HepG2 (cell line): ENCODE results near the gene ZNF653. TPM values are rescaled to one million over a fixed set of nuclear protein-coding genes. Genes with fewer than 3 reads are reported as not detected.
A peak's percentile ranks its signal among the peaks of the same experiment; 100 is the strongest.

Experiments
- BORCS8-MEF2B ChIP-seq: sonication (generic); formaldehyde crosslinking; IDR thresholded peaks from 2 replicates; pipeline ENCODE4 v1.8.0; 2022; ENCODE audit warnings: mild to moderate bottlenecking, missing genetic modification reagents
- ESRRA ChIP-seq: sonication (generic); formaldehyde crosslinking; IDR thresholded peaks from 2 replicates; pipeline ENCODE4 v1.5.1; 2020; ENCODE audit warnings: mild to moderate bottlenecking, low read depth, missing genetic modification reagents
- MAFG ChIP-seq: sonication (generic); formaldehyde crosslinking; IDR thresholded peaks from 2 replicates; pipeline ENCODE4 v1.5.1; 2020; ENCODE audit warnings: mild to moderate bottlenecking, missing genetic modification reagents
- MAZ ChIP-seq, 2 experiments: sonication (generic) in 1 of 2; formaldehyde crosslinking in 1 of 2; IDR thresholded peaks; 2 replicates each; pipeline versions ENCODE4 v1.5.0 to v1.6.1; 2012 to 2020; ENCODE audit warnings: low read depth in 2 of 2, mild to moderate bottlenecking in 2 of 2, borderline replicate concordance in 1 of 2, improper control_type of control experiment in 1 of 2, low read length in 1 of 2, missing genetic modification reagents in 1 of 2, moderate library complexity in 1 of 2
- REPIN1 ChIP-seq: sonication (generic); formaldehyde crosslinking; IDR thresholded peaks from 2 replicates; pipeline ENCODE4 v1.8.0; 2022; ENCODE audit warnings: missing genetic modification reagents, low read depth, mild to moderate bottlenecking, borderline replicate concordance
- THAP11 ChIP-seq: IDR thresholded peaks from 2 replicates; pipeline ENCODE4 v1.6.1; 2016; ENCODE audit warnings: missing biosample characterization, missing genetic modification reagents
- TP53 ChIP-seq: sonication (generic); formaldehyde crosslinking; conservative IDR thresholded peaks from 2 replicates; pipeline ENCODE4 v1.4.0; 2020; ENCODE audit warnings: missing genetic modification reagents
- ZFYVE20 ChIP-seq: sonication (generic); formaldehyde crosslinking; IDR thresholded peaks from 2 replicates; pipeline ENCODE4 v1.8.0; 2023; ENCODE audit warnings: low read depth, mild to moderate bottlenecking, moderate library complexity, missing genetic modification reagents, borderline replicate concordance
- ZNF235 ChIP-seq: sonication (generic); formaldehyde crosslinking; IDR thresholded peaks from 2 replicates; pipeline ENCODE4 v1.8.1; 2023; ENCODE audit warnings: mild to moderate bottlenecking, missing genetic modification reagents, borderline replicate concordance
- ZNF256 ChIP-seq: sonication (generic); formaldehyde crosslinking; conservative IDR thresholded peaks from 2 replicates; pipeline ENCODE4 v1.4.0; 2020; ENCODE audit warnings: missing genetic modification reagents
- ZNF326 ChIP-seq: sonication (generic); formaldehyde crosslinking; IDR thresholded peaks from 2 replicates; pipeline ENCODE4 v1.4.0; 2020; ENCODE audit warnings: missing genetic modification reagents, borderline replicate concordance
- ZNF543 ChIP-seq: sonication (generic); formaldehyde crosslinking; IDR thresholded peaks from 2 replicates; pipeline ENCODE4 v1.4.0; 2020; ENCODE audit warnings: mild to moderate bottlenecking, missing genetic modification reagents
- ZNF546 ChIP-seq: sonication (generic); formaldehyde crosslinking; conservative IDR thresholded peaks from 2 replicates; pipeline ENCODE4 v1.8.1; 2023; ENCODE audit warnings: mild to moderate bottlenecking, missing genetic modification reagents
- ZNF605 ChIP-seq: sonication (generic); formaldehyde crosslinking; IDR thresholded peaks from 2 replicates; pipeline ENCODE4 v1.8.0; 2022; ENCODE audit warnings: mild to moderate bottlenecking, missing genetic modification reagents
- polyA plus RNA-seq, 8 experiments: library from polyadenylated mRNA; depleted of rRNA in 3 of 8; stranded (reverse) in 7 of 8; unstranded in 1 of 8; fragments of >200 nt; fragmentation: Illumina TruSeq in 4 of 8; extraction: Trizol in 4 of 8; gene quantifications; 2 replicates each; pipeline versions ENCODE4 v1.2.1 to v1.2.3, GENCODE V29; 2011 to 2016; ENCODE audit warnings: low read depth in 4 of 8, missing spikeins in 1 of 8, mixed read lengths in 1 of 8; ENCODE audit not compliant: insufficient read depth in 1 of 8
- total RNA-seq, 5 experiments: library from RNA; depleted of rRNA; stranded (reverse); fragments of >200 nt; fragmentation: Illumina TruSeq; extraction: Trizol; gene quantifications; 2 replicates each; pipeline ENCODE4 v1.2.3, GENCODE V29; 2016; ENCODE audit warnings: low read depth in 1 of 5
- TF ChIP-seq, protein P1 (sequence below), 2 experiments: fragments of 450-650 bp in 1 of 2; sonication (generic) in 1 of 2; formaldehyde crosslinking in 1 of 2; IDR thresholded peaks; 2 replicates each; pipeline versions ENCODE4 v1.6.1 to v1.8.0; 2016 to 2022; ENCODE audit warnings: antibody characterized with exemption in 1 of 2, mild to moderate bottlenecking in 1 of 2, missing genetic modification reagents in 1 of 2
- TF ChIP-seq, protein P2 (sequence below): IDR thresholded peaks from 2 replicates; pipeline ENCODE4 v1.6.1; 2012; ENCODE audit warnings: inconsistent platforms
- TF ChIP-seq, protein P3 (sequence below): IDR thresholded peaks from 2 replicates; pipeline ENCODE4 v1.6.1; 2018; ENCODE audit warnings: missing genetic modification reagents, mild to moderate bottlenecking, missing compliant biosample characterization
- TF ChIP-seq, protein P4 (sequence below): IDR thresholded peaks from 2 replicates; pipeline ENCODE4 v1.6.1; 2016; ENCODE audit warnings: mild to moderate bottlenecking, missing biosample characterization, missing genetic modification reagents

Gene ZNF653
- total and polyA plus RNA-seq, 2 of the 13 experiments (the other 11 are each of a cell fraction or from before 2014, with no cell fraction given): 4.7 to 7.1 TPM

DNA sequence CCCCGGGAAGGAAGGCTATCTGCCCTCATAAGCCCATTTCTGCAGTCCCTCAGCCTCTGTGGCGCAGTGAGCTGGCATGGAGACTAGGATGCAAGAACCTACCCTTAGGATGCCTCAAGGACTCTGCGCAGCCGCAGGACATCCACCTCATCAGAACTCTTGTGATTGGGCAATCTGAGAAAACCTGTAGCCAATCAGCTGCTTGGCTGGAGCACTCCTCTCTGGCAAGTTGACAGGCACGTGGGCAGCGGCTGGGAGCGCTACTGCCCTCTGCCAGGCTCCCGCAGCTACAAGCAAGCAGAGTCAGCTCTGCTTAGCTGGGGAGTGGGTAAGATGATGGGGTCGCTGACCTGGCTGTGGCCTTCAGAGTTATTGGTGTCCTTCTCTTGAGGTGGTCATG, 24.8 kb upstream of the ZNF653 start (continued):
- TF ChIP-seq BORCS8-MEF2B: peak; percentile 52; the same call in 1 of the 2 replicates
- TF ChIP-seq, protein P1, sequence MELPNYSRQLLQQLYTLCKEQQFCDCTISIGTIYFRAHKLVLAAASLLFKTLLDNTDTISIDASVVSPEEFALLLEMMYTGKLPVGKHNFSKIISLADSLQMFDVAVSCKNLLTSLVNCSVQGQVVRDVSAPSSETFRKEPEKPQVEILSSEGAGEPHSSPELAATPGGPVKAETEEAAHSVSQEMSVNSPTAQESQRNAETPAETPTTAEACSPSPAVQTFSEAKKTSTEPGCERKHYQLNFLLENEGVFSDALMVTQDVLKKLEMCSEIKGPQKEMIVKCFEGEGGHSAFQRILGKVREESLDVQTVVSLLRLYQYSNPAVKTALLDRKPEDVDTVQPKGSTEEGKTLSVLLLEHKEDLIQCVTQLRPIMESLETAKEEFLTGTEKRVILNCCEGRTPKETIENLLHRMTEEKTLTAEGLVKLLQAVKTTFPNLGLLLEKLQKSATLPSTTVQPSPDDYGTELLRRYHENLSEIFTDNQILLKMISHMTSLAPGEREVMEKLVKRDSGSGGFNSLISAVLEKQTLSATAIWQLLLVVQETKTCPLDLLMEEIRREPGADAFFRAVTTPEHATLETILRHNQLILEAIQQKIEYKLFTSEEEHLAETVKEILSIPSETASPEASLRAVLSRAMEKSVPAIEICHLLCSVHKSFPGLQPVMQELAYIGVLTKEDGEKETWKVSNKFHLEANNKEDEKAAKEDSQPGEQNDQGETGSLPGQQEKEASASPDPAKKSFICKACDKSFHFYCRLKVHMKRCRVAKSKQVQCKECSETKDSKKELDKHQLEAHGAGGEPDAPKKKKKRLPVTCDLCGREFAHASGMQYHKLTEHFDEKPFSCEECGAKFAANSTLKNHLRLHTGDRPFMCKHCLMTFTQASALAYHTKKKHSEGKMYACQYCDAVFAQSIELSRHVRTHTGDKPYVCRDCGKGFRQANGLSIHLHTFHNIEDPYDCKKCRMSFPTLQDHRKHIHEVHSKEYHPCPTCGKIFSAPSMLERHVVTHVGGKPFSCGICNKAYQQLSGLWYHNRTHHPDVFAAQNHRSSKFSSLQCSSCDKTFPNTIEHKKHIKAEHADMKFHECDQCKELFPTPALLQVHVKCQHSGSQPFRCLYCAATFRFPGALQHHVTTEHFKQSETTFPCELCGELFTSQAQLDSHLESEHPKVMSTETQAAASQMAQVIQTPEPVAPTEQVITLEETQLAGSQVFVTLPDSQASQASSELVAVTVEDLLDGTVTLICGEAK (IDR thresholded peaks at IDR 0.05): no peak
- TF ChIP-seq, protein P1 (CRISPR knock-in tag; IDR thresholded peaks at IDR 0.05): no peak
- TF ChIP-seq ZFYVE20 (CRISPR knock-in tag): no peak
- TF ChIP-seq ZNF605: no peak
- TF ChIP-seq MAFG (CRISPR knock-in tag): no peak
- no peak for TF ChIP-seq ZNF235 (CRISPR knock-in tag)
- TF ChIP-seq, protein P2, sequence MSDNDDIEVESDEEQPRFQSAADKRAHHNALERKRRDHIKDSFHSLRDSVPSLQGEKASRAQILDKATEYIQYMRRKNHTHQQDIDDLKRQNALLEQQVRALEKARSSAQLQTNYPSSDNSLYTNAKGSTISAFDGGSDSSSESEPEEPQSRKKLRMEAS: peak; percentile 99
- no peak for TF ChIP-seq ZNF326 (CRISPR knock-in tag)
- no peak for TF ChIP-seq ZNF256
- TF ChIP-seq ESRRA (CRISPR knock-in tag): no peak
- peak; percentile 80 for TF ChIP-seq THAP11 (CRISPR knock-in tag)
- no peak for TF ChIP-seq ZNF543 (CRISPR knock-in tag)
- no peak for TF ChIP-seq REPIN1 (CRISPR knock-in tag)
- no peak for TF ChIP-seq ZNF546 (CRISPR knock-in tag)
- TF ChIP-seq, protein P3, sequence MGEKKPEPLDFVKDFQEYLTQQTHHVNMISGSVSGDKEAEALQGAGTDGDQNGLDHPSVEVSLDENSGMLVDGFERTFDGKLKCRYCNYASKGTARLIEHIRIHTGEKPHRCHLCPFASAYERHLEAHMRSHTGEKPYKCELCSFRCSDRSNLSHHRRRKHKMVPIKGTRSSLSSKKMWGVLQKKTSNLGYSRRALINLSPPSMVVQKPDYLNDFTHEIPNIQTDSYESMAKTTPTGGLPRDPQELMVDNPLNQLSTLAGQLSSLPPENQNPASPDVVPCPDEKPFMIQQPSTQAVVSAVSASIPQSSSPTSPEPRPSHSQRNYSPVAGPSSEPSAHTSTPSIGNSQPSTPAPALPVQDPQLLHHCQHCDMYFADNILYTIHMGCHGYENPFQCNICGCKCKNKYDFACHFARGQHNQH (CRISPR knock-in tag): peak; percentile 65; the same call in 1 of the 2 replicates
- TF ChIP-seq, protein P4, sequence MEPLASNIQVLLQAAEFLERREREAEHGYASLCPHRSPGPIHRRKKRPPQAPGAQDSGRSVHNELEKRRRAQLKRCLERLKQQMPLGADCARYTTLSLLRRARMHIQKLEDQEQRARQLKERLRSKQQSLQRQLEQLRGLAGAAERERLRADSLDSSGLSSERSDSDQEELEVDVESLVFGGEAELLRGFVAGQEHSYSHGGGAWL (CRISPR knock-in tag): peak; percentile 94; the same call in 1 of the 2 replicates
- no peak for TF ChIP-seq TP53 (CRISPR knock-in tag)
- no peak for TF ChIP-seq MAZ (IDR thresholded peaks at IDR 0.05; ENCODE audit: borderline replicate concordance, low read depth, low read length)
- peak; percentile 48; the same call in 1 of the 2 replicates for TF ChIP-seq MAZ (CRISPR knock-in tag; IDR thresholded peaks at IDR 0.05; ENCODE audit: low read depth)
